ENCODE results near the gene RDH12. TPM values are rescaled to one million over a fixed set of nuclear protein-coding genes. Genes with fewer than 3 reads are reported as not detected.

Gene RDH12
- total RNA-seq, 1 donor from 2014 or later, result not detected

DNA sequence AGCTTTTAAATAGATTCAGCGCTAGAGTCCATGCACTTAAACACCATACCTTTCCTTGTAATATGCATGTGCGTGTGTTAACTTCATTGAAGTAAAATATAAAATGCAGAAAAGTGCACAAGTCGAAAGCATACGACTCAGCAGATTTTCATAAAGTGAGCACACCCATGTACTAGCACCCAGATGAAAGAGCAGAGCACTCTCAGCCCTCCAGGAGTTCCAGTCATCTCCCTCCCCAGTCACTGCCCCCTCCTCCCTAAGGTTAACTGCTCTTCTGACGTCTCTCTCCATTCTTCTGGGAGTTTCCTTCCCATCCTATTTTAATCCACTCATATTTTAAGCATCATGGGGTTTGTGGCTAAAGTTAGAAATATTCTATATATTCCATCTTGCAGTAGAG is 20.2 kb downstream of the RDH12 start:
- no peak for DNase-seq (ENCODE audit: low read depth)
- TF ChIP-seq, protein P1, sequence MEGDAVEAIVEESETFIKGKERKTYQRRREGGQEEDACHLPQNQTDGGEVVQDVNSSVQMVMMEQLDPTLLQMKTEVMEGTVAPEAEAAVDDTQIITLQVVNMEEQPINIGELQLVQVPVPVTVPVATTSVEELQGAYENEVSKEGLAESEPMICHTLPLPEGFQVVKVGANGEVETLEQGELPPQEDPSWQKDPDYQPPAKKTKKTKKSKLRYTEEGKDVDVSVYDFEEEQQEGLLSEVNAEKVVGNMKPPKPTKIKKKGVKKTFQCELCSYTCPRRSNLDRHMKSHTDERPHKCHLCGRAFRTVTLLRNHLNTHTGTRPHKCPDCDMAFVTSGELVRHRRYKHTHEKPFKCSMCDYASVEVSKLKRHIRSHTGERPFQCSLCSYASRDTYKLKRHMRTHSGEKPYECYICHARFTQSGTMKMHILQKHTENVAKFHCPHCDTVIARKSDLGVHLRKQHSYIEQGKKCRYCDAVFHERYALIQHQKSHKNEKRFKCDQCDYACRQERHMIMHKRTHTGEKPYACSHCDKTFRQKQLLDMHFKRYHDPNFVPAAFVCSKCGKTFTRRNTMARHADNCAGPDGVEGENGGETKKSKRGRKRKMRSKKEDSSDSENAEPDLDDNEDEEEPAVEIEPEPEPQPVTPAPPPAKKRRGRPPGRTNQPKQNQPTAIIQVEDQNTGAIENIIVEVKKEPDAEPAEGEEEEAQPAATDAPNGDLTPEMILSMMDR (conservative IDR thresholded peaks at IDR 0.05; ENCODE audit: low read depth, low read length), result no peak
- no peak overlapping the region for H3K4me3 ChIP-seq (ENCODE audit: low read depth, low read length)

DNA sequence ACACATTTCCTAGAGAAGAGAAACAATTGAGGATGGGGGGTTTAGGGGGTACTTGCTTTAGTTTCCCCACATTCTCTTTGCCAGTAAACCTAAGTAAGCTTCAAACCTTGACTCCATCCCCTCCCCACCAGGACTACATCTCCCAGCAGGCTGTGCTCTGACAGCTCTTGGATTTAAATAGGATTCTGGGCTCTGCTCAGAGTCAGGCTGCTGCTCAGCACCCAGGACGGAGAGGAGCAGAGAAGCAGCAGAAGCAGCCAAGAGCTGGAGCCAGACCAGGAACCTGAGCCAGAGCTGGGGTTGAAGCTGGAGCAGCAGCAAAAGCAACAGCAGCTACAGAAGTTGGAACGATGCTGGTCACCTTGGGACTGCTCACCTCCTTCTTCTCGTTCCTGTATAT is 20.6 kb downstream of the RDH12 start:
- no peak for DNase-seq (ENCODE audit: low read depth)
- TF ChIP-seq, protein P1 (conservative IDR thresholded peaks at IDR 0.05; ENCODE audit: low read depth, low read length), result no peak
- H3K4me3 ChIP-seq (ENCODE audit: low read depth, low read length), result no peak overlapping the region

DNA sequence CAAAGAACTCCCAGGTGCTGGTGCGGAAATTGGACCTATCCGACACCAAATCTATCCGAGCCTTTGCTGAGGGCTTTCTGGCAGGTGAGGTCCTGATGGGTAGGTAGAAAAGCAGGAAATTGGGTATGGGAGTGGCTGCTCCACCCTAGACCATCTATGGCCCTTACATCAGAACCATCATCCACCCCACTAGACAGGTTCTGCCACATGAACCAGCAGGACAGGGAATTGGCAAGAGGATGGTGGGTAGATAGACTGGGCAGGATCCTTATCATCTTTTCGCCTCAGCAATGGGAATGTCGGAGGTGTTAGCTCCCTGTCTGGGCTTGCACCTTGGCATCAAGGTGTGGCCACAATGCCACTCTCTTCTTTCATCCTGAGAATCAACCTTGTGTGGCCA is 23.5 kb downstream of the RDH12 start:
- TF ChIP-seq, protein P1 (conservative IDR thresholded peaks at IDR 0.05; ENCODE audit: low read depth, low read length), result no peak
- DNase-seq (ENCODE audit: low read depth), result no peak
- H3K4me3 ChIP-seq (ENCODE audit: low read depth, low read length), result no peak overlapping the region

DNA sequence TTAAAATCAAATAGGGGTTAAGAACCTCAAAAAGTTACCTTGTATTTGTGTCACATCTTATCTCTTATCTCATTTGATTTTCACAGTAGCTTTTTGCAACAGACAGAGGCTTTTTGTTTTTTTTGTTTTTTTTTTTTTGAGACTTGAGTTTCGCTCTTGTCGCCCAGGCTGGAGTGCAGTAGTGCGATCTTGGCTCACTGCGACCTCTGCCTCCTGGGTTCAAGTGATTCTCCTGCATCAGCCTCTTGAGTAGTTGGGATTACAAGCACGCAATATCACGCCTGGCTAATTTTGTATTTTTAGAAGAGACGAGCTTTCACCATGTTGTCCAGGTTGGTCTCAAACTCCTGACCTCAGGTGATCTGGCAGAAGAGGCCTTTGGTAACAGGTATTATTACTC is 25.7 kb downstream of the RDH12 start:
- H3K4me3 ChIP-seq (ENCODE audit: low read depth, low read length), result no peak overlapping the region
- TF ChIP-seq, protein P1 (conservative IDR thresholded peaks at IDR 0.05; ENCODE audit: low read depth, low read length), result no peak
- DNase-seq (ENCODE audit: low read depth), result no peak

DNA sequence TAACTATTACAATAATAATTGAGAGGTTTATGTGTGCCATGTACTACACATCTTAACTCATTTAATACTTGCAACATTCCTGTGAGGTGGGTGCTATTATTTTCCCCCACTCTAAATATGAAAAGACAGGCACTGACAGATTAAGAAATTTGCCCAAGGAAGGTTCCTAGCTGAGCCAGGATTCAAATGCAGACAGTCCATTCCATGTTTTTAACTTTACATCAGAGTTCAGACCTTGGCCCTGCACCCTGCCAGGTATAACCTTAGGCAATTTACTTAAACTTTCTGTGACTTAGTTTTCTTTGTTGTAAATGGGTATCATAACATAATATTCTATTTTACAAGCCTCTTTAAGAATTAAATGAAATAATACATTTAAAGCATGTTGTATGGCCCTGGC is 26.6 kb downstream of the RDH12 start:
- TF ChIP-seq, protein P1 (conservative IDR thresholded peaks at IDR 0.05; ENCODE audit: low read depth, low read length), result no peak
- H3K4me3 ChIP-seq (ENCODE audit: low read depth, low read length), result no peak overlapping the region
- DNase-seq (ENCODE audit: low read depth), result no peak

DNA sequence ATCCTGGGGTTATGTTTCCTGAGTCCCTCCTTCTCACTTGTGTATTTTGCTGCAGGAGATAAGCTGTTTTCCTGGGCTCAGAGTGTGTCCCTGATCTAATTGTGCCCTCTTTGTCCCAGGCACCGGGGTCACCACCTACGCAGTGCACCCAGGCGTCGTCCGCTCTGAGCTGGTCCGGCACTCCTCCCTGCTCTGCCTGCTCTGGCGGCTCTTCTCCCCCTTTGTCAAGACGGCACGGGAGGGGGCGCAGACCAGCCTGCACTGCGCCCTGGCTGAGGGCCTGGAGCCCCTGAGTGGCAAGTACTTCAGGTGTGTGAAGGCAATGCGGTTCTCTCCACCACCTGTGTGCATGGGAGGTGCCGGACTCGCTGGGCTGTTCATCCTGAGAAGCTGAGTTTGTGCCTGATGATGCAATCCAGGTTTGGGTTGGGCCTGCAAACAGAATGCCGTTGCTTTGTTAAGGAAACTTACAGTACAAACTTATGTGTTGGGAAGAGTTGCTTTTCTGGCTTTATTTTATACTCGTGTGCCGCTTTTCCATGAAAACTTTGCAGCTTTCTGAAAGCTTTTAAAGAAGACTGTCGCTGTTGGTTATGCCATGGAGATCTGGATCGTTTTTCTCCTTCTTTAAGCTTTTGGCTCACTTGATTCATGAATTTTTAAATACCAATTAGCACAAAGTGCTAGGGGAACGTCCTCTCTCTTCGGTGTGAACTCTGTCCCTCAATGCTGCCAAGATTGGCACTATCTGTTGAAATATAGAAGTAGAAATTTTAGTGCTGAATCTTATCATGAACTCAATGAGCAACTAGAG is 27.6 kb downstream of the RDH12 start:
- TF ChIP-seq, protein P1 (conservative IDR thresholded peaks at IDR 0.05; ENCODE audit: low read depth, low read length), result no peak
- DNase-seq (ENCODE audit: low read depth), result no peak
- H3K4me3 ChIP-seq (ENCODE audit: low read depth, low read length), result no peak overlapping the region

DNA sequence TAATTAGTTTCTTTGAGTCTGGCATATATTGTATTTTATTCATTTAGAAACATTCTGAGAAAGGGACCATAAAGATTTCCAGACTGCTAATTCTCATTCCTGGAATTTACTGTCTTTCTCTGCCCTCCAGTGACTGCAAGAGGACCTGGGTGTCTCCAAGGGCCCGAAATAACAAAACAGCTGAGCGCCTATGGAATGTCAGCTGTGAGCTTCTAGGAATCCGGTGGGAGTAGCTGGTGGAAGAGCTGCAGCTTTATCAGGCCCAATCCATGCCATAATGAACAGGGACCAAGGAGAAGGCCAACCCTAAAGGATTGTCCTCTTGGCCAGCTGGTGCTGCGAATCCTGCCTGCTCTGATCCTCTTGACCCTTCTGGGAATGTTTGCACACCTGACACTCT is 31.9 kb downstream of the RDH12 start:
- TF ChIP-seq, protein P1 (conservative IDR thresholded peaks at IDR 0.05; ENCODE audit: low read depth, low read length), result no peak
- no peak overlapping the region for H3K4me3 ChIP-seq (ENCODE audit: low read depth, low read length)
- no peak for DNase-seq (ENCODE audit: low read depth)

Data from epithelial cell of proximal tubule (primary cell).